ENCODE data around the gene GIGYF2.
A peak's percentile ranks its signal among the peaks of the same experiment; 100 is the strongest.
"Not testable (repeated sequence)": the region's sequence is repeated elsewhere in the genome, so short reads cannot be mapped to it uniquely, and the experiment has no call there.

GIGYF2 gene

DNA sequence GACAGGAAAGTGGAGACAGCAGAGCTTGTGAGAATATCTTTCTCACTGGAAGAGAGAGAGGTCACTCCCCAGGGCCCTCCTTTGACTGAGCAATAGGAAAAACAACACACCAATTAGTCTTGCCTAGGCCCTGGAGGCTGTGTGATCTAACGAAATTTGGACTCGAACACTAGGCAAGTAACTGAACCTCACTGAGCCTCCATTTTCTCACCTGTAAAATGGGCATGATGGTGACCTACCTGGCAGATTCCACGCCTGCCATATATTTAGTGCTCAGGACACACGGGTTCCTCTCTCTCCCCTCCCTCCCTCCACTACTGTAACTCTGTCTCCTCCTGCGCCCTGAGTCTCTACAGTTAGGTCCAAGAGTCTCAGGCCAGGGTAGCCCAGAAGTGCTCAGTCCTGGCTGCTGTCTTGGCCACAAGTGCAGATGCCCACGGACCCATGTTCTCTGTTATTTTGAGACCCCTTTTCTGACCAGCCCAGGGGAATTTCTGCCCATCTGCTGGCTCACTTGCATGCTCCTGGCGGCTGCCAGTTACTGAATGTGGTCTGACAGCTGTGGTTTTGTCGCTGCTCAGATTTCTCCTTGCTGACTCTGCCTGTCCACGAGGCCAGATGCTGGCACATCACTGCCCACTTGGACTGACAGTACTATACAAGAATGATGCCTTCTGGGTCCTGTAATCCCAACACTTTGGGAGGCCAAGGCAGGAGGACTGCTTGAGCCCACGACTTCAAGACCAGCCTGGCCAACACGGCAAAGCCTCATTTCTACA lies 9.6 kb upstream of the GIGYF2 start:
- no peak for DNase-seq

DNA sequence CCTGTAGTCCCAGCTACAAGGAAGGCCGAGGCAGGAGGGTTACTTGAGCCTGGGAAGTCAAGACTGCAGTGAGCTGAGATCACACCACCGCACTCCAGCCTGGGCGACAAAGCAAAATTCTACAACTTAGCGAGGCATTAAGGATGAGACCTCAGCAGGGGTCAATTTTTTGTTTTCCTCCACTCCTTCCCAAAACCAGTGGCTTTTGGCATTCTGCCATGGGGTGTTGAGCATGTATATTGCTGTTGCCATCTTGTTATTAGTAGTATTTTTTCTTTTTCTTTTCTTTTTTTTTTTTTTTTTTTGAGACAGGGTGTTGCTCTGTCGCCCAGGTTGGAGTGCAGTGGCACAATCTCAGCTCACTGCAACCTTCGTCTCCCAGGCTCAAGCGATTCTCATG lies 8.9 kb upstream of the GIGYF2 start:
- DNase-seq: no peak

DNA sequence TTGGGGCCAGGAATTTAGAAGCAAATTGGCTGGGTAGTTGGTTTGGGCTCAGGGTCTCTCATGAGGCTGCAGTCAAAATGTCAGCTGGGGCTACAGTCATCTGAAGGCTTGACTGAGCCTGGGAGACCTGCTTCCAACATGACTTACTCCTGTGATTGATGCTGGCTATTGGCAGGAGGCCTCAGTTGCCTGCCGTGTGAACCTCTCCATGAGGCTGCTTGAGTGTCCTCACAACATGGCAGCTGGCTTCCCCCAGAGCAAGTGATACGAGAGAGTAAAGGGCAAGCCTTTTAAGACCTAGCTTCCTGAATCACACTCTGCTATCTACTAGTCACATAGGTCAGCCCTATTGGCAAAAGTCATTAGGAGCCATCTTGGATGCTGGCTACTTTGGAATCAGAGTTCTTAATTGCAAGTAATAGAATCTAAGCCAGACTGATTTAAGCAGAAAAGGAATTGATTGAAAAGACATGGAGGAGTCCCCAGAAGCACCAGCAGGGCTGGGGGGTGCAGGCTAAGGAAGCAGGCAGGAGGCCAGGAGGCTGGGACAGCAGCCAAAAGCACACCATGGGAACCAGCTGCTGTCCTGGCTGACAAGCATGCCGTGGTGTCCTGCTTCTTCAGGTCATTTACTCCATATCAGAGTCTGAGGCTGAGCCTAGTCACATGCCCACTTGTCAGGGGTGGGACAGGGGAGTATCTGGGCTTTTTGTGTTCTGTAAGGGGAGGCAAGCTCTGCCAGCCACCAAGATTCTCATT lies 7.8 kb upstream of the GIGYF2 start:
- DNase-seq: peak; percentile 51

DNA sequence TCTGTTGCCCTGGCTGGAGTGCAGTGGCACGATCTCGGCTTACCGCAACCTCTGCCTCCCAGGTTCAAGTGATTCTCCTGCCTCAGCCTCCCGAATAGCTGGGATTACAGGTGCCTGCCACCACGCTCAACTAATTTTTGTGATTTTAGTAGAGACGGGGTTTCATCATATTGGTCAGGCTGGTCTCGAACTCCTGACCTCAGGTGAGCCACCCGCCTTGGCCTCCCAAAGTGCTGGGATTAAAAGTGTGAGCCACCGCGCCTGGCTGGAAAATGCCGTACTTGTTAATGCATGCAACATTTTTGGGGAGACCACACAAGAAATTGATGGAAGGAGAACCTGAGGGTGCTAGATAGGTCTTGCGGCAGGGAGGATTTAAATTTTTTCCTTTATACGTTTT lies 6.0 kb upstream of the GIGYF2 start:
- not testable (repeated sequence) for DNase-seq

DNA sequence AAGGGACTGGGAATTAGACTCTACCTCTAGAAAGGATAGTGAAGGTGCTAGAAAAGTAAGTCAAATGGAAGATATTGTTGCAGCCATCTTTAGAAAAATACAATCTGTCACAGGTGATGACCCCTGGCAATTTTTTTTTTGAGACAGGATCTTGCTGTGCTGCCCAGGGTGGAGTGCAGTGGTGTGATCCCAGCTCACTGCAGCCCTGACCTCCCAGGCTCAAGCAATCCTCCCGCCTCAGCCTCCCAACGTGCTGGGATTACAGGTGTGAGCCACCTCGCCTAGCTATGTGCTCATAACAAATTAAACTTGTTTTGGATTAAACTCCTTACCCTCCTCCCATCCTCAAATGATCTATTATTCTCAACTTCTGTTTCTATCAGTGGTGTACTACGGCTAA lies 3.8 kb upstream of the GIGYF2 start:
- DNase-seq: no peak

DNA sequence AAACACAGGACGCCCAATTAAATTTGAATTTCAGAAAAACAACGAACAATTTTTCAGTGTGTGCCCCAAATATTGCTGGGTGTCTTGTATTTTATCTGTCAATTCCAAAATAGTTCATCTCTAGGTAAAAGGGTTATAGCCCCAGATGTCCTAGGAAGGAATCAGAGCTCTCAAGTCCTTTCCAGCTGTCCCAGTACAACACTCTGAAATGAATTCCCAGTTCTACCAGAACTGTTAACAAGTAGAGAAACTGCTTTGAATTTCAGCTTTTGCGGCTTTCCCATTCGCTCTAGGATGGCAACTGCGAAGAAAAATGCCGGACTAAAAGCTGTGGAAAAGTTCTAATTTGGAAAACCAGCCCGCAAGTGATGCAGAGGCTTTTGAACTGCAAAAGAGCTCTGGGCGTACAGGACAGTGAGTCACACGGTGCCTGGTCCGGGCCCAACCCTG lies 497 bp upstream of the GIGYF2 start:
- DNase-seq: no peak

DNA sequence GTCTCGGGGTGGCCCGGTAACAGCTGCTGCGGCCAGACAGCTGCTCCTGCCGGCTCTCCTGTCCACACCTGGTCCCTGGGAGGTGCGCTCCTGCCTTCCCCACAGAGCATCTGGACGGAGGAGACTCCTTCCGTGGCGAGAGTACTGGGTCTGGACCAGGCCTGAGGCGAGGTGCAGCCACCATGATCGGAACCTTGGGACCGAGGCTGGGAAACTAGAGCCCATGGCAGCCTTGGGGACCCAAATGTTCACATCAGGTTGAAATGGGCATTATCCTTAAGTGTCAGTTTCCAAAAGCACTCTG lies 628 bp downstream of the GIGYF2 start:
- DNase-seq: no peak

DNA sequence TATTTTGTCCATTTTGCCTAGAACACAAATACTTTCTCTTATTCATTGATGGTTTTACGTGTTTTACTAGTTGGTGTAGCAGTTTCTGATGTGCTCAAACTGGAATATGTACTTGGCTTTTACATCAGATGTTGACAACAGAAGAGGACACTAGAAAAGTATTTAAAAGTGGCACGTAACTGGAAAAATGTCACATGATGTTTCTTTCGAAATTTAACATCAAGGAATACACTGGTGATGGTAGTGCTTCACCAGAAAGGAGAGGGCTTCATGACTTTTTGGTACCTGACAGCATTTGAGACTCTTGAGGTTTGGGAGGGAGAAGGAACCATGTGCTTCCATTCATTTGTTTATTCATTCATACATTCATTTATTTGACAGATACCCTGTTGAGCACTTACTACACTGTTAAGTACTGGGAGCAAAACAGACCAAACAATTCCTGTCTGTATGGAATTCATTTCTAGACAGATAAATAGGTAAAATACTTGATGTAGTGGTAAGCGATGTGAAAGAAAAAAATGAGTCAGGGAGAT lies 1.5 kb downstream of the GIGYF2 start:
- no peak for DNase-seq

DNA sequence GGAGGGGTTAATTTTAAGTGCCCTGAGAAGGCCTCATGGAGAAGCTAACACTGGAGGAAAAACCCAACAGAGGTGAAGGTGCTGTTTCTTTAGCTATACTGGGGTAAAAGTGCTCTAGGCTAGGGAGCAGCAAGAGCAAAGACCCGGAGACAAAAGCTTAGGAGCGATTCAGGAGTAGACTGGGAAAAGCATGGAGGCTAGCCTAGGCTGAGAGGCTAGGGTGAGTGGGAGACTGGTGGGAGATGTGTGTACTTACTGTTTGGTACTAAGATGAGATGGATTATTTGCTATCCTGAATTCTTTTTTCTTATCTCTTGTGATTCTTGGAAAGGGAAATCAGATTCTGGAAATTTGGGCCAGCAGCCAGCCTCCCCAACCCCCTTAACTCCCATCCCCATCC lies 2.0 kb downstream of the GIGYF2 start:
- no peak for DNase-seq

DNA sequence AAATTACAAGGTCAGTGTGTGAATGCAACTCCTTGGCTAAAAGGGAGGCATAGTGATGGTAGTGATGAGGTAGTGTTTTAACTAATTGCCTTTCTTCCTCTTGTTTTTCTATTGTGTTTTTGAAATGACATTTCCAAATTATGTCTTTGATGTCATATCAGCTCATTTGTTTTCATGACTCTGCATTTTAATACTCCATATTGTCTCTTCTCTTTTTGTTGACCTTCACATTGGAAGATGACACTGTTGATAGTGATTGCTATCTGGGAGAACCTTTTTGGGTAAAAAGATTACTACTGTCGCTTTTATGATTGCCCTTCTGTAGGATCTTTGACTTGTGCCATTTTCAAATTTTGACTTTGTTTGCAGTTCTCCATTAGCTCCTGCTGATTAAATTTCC lies 3.0 kb downstream of the GIGYF2 start:
- no peak for DNase-seq

DNA sequence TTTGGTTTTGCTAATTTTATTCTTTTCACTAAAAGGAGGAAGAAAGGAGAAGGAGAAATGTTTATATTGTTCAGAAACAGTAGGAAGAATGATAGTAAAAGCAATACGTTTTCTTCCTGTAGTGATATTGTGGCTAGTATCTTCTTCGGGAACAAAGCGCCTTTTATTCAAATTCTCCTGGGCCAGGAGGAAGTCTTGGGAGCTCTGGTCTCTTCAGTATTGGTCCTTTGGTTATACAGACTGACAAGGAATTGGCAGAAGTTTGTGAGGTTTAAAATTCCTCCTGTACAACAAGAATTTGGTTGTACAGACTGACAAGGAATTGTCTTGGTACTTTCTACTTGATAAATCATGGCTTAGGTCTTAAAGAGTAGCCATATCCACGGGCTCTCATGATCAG lies 9.9 kb downstream of the GIGYF2 start:
- no peak for DNase-seq

DNA sequence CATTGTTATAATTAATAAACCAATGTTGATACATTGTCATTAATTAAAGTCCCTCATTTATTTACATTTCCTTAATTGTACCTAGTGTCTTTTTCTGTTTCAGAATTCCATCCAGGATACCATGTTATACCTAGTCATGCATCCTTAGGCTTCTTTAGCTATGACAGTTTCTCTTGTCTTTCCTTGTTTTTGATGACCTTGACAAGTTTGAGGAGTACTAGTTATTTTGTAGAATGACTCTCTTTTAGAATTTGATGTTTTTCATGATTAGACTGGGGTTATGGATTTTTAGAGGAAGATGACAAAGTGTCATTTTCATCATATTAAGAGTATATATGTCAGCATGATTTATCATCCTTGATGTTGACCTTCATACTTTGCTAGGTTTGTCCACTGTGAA lies 16.4 kb downstream of the GIGYF2 start:
- no peak for DNase-seq

DNA sequence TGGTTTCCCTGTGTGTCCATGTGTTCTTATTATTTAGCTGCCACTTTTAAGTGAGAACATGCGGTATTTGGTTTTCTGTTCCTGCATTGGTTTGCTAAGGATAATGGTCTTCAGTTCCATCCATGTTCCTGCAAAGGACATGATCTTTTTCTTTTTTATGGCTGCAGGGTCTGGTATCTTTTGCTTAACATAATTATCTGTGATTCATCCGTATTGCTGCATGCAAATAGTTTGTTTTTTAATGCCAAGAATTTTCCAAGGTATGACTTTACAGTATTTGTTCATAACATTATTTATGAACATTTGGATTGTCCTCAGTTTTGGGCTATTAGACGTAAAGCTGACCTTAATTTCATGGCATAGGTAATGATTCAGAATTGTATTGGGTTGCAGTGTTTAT lies 17.8 kb downstream of the GIGYF2 start:
- no peak for DNase-seq

DNA sequence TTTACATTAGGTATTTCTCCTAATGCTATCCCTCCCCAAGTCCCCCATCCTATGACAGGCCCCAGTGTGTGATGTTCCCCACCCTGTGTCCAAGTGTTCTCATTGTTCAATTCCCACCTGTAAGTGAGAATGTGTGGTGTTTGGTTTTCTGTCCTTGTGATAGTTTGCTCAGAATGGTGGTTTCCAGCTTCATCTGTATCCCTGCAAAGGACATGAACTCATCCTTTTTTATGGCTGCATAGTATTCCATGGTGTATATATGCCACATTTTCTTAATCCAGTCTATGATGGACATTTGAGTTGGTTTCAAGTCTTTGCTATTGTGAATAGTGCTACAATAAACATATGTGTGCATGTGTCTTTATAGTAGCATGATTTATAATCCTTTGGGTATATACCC lies 22.9 kb downstream of the GIGYF2 start:
- not testable (repeated sequence) for DNase-seq

DNA sequence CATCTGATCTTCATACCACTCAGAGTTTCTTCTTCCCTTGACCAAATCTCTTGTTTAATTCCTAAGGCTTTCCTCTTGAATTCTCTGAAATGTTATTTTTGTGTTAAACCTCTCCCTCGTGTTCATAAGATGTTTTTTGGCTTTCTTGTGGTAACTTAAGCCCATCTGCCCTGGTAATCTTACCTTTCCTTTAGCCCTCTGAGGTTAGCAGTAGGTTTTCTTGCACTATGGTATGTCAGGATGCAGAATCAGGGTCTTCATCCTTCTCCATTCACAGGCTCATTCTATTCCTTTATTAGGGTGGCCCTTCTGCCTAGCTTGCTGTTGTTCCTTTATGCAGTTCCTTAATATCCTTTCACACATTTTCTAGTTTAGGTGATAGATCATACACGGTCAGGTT lies 24.1 kb downstream of the GIGYF2 start:
- no peak for DNase-seq

DNA sequence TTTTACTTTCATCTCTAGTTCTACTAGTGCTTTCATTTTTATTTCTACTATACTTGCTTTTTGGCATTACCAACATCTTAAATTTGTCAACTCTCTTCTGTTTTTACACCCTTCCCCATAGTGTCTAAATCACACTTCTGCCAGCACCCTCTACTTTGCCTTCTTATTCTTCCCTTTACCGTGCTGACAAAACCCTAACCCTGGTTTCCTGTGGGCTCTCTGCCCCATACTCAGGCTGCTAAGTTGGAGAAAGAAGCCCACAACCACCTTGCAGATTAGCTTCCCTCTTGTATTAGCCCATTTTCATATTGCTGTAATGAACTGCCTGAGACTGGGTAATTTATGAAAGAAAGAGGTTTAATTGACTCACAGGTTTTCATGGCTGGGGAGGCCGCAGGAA lies 24.8 kb downstream of the GIGYF2 start:
- no peak for DNase-seq

DNA sequence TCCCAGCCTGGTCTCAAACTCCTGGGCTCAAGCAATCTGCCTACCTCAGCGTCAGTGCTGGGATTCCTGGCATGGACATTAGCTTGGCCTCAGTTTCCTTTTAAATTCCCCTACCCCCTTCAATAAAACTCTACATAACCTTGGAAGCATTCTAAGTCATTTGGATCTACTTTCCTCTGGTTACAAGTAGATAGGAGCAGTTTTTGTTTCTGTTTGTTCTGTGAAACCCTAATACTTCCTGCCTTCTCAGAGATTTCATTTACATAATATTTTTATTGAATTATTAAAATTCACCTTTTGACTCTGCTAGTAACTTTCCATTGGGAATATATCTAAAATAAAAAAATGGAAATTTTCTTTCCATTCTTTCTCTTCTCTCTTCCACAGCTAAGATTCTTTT lies 25.9 kb downstream of the GIGYF2 start:
- no peak for DNase-seq

DNA sequence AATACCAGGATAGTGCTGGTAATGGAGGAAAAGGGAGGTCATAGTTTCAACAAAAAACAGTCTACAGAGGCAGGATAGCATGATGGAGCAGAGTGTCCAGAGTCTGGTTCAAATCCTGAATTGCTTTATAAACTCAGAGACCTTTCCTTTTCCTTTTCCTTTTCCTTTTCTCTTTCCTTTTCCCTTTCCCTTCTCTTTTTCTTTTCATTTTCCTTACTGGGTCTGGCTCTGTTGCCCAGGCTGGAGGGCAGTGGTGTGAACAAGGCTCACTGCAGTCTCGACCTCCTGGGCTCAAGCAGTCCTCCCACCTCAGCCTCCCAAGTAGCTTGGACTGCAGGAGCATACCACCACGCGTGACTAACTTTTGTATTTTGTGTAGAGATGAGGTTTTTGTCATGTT lies 31.7 kb downstream of the GIGYF2 start:
- DNase-seq: no peak

DNA sequence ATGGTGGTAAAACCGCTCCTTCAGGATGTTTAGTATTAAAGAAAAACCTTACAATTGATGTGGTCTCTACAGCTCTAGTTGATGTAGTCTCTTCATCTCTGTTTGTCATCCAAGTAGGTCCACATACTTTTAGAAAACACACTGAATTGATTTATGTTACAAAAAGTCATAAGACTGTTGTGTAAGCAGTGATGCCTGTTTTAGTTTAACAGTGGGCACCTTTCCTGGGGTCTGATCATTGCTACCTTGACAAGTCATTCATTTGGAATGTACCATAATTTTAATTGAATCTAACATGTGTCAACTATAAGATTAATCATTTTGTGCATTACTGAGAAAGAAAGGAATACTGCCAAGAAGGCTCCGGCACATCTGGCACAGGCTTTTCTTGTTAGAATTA lies 34.3 kb downstream of the GIGYF2 start:
- peak; percentile 2 for DNase-seq

DNA sequence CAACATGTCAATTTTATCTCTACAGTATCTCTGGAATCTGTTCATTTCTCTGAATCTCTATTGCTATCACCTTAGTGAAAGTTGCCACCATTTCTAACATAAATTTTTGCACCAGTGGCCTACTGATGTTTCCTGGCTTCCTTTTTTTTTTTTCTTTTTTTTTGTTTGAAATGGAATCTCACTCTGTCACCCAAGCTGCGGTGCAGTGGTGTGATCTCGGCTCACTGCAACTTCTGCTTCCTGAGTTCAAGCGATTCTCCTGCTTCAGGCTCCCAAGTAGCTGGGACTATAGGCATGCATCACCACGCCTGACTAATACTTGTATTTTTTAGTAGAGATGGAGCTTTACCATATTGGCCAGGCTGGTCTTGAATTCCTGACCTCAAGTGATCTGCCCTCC lies 44.2 kb downstream of the GIGYF2 start:
- no peak for DNase-seq

DNA sequence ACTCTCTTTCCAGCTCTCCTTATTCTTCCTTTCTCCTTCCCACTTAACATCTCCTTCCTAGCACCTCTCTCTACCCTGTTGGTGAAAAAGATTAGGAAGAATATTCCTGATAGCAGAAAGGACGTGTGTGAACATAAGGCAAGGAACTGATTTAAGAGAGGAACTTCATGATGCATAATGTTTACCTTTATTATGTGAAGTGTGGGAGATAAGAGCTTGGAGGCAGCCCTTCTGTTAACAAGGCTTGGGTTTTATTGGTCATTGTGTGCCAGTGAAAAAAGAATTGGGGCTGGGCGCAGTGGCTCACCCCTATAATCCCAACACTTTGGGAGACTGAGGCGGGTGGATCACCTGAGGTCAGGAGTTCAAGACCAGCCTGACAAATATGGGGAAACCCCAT lies 44.8 kb downstream of the GIGYF2 start:
- no peak for DNase-seq

DNA sequence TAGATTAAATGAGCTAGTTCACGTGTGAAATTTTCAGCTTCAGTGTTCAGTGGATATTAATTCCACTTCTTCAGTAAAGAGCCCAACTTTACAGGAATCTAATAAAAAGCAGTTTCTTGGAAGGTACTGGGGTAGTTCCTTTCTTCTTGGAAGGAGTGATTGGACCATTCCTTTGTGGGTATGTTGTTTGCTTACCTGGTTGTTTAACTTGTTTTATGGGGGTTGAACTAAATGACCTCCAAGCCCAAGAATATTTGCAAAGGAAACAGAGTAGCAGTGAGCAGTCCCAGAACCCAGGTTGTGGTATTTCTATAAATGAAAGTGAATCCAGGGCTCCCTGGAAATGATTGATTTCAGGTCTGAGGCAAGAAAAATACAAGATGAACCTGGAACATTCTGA lies 47.8 kb downstream of the GIGYF2 start:
- DNase-seq: no peak

DNA sequence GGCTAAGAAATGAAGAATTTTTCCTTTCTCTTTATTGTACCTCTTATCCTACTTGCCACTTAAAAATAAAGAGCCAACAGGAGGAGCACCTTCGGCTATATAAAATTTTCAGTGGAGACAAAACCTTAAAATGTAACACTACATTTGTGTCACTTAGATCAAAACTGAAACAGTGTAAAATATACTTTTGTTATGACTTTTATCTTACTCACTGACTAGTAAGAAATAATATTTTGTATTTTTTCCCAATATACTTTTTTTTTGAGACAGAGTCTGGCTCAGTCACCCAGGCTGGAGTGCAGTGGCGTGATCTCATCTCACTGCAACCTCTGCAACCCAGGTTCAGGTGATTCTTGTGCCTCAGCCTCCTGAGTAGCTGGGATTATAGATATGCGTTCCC lies 50.9 kb downstream of the GIGYF2 start:
- no peak for DNase-seq

DNA sequence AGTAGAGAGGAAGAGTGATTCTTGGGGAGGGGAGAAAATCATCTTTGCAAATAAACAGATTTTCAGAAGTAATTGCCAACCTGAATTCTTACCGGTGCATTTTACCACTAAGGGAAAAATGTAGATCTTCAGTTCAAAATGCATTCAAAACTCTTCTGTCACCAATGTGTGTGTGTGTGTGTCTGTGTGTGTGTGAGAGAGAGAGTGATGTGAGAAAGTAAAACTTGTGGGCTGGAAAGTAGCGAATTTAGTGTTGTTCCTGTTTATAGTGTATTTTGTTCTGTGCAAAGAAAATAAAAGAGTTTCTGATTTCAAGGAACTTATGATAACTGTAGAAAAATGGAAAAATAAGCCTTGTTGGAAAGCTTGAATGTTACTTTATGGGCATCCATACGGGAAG lies 52.2 kb downstream of the GIGYF2 start:
- no peak for DNase-seq

Measured in fibroblast of skin of scalp (primary cell).